Fibroblast of peridontal ligament (primary cell): Measurements from ENCODE around the gene FLYWCH2.
"Not testable (repeated sequence)": the region's sequence is repeated elsewhere in the genome, so short reads cannot be mapped to it uniquely, and the experiment has no call there.

Experiments
- DNase-seq: peaks from one replicate; pipeline ENCODE4 v3.0.0-alpha.2; 2010; ENCODE audit errors: extremely low read depth

Gene FLYWCH2

DNA sequence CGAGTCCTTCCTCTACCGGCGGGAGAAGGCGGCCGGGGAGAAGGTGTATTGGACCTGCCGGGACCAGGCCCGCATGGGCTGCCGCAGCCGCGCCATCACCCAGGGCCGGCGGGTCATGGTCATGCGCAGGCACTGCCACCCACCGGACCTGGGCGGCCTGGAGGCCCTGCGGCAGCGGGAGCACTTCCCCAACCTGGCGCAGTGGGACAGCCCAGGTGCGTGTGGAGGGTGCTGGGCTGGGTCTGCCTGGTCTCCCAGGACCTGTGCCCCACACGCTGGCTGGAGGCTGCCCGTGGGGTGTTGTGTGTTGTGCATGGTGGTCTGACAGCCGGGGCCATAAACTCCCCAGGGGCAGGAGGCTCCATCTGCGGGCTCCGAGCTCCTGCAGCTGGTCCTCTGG, 54.2 kb downstream of the FLYWCH2 start:
- no peak for DNase-seq

DNA sequence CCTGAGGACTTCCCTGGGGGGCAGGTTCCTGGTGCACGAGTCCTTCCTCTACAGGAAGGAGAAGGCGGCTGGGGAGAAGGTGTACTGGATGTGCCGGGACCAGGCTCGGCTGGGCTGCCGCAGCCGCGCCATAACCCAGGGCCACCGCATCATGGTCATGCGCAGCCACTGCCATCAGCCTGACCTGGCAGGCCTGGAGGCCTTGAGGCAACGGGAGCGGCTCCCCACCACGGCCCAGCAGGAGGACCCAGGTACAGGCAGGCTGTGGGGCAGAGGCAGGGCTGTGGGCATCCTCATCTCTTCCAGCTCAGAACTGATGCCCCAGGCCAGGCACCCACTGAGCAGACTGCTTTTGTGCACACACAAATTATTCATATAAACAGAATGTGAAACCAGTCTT, 55.2 kb downstream of the FLYWCH2 start:
- no peak for DNase-seq

DNA sequence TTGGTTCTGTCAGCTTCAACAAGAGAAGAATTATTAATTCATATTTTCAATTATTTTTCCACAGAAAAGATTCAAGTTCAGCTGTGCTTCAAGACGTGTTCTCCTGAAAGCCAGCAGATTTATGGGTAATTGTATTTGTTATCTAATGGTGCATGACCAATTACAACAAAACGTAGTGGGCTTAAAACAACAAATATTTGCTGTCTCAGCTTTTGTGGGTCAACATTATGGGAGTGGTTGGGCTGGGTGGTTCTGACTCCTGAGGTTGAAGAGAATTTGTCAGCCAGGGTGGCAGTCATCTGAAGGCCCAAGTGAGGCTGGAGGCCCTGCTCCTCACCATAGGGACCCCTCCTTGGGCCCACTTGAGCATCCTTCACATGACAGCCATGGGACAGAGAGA, 57.0 kb downstream of the FLYWCH2 start:
- no peak for DNase-seq

DNA sequence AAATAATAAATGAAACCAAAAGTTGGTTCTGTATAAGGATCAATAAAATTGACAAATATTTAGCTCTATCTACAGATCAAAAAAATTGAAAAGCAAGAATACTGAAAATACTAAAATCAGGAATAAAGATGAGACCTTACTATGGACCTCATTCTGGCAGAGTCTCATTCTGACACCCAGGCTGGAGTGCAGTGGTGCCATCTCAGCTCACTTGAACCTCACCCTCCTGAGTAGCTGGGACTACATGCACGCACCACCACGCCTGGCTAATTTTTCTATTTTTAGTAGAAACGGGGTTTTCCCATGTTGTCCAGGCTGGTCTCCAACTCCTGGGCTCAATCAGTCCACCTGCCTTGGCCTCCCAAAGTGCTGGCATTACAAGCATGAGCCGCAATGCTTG, 59.0 kb downstream of the FLYWCH2 start:
- no peak for DNase-seq

DNA sequence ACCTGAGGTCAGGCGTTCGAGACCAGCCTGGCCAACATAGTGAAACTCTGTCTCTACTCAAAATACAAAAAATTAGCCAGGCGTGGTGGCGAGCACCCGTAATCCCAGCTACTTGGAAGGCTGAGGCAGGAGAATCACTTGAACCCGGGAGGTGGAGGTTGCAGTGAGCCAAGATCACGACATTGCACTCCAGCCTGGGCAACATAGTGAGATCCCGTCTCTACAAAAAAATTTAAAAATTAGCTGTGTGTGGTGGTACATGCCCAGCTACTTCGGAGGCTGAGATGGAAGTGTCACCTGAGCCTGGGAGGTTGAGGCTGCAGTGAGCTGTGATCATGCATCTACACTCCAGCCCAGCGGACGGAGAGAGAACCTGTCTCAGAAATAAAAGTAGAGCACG, 60.7 kb downstream of the FLYWCH2 start:
- not testable (repeated sequence) for DNase-seq

DNA sequence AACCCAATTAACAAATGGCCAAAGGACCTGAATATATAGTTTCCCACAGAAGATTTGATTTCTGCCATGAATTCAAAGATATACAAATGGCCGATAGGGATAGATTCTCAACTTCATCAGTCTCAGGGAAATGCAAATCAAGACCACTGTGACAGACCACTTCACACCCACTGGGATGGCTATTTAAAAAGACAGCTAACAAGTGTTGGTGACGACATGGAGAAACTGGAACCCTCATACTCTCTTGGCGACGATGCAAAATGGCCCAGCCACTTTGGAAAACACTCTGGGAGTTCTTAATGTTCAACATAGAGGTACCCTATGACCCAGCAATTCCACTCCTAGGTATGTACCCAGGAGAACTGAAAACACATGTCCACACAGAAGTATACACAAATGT, 63.6 kb downstream of the FLYWCH2 start:
- DNase-seq: no peak
